Breast epithelium (tissue), 3 donors: ENCODE results near the gene SLC6A11.

Experiments
- CTCF ChIP-seq, 3 donors: fragments of 450-650 bp; IDR thresholded peaks; one replicate each; pipeline ENCODE4 v1.5.1; 2016 to 2017; ENCODE audit warnings: antibody characterized with exemption in 3 of 3, mild to moderate bottlenecking in 3 of 3, moderate library complexity in 3 of 3
- POLR2A ChIP-seq: fragments of 450-650 bp; IDR thresholded peaks from one replicate; pipeline ENCODE4 v1.6.1; 2016; ENCODE audit warnings: antibody characterized with exemption, mild to moderate bottlenecking, moderate library complexity

DNA sequence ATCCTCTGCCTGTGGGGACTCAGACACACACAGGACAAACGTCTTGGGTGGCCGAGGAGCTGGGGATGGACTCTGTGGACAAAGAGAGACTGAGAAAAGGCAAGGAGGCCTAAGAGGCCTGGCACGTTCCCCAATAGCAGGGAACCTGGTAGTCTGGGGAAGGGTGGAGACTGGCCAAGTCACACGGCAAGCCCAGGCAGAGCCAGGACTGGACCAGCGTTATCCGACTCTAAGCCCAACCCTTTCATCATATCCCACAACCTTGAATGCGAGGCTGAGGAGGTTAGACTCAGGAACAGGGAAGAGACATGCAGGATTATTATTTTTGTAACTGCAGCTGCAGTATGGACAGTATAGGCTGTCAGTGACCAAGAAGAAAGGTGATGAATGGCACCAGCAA lies 53.4 kb downstream of the SLC6A11 start:
- TF ChIP-seq CTCF (IDR thresholded peaks at IDR 0.05) (no peak), POLR2A (no peak)
